Upper lobe of left lung (tissue), 6 donors: ENCODE data around the gene SERP1. TPM values are rescaled to one million over a fixed set of nuclear protein-coding genes. Genes with fewer than 3 reads are reported as not detected.

ENCODE experiments used
- ATAC-seq, 2 donors: fragments of 200-7000 bp; cut with Tn5 transposase; one replicate each; pipeline ENCODE4 v1.9.1; 2022; ENCODE audit warnings: mild to moderate bottlenecking in 2 of 2, moderate library complexity in 2 of 2; ENCODE audit not compliant: low FRiP score in 2 of 2
- DNase-seq, 2 donors: peaks; one replicate each; pipeline ENCODE4 v3.0.0-alpha.2; 2019 to 2020
- H3K27ac ChIP-seq, 4 donors: fragments of 200-600 bp; sonication (generic); one replicate each; pipeline ENCODE4 v1.5.1; 2016 to 2019
- H3K27me3 ChIP-seq, 4 donors: fragments of 200-600 bp; sonication (generic); one replicate each; pipeline ENCODE4 v1.5.1; 2017 to 2019
- H3K36me3 ChIP-seq, 4 donors: fragments of 200-600 bp; sonication (generic); one replicate each; pipeline ENCODE4 v1.5.1; 2016 to 2019
- H3K4me1 ChIP-seq, 4 donors: fragments of 200-600 bp; sonication (generic); one replicate each; pipeline ENCODE4 v1.5.1; 2018 to 2019
- H3K4me3 ChIP-seq, 4 donors: fragments of 200-600 bp; sonication (generic); one replicate each; pipeline ENCODE4 v1.5.1; 2017 to 2019; ENCODE audit warnings: mild to moderate bottlenecking in 2 of 4, moderate library complexity in 1 of 4
- H3K9me3 ChIP-seq, 4 donors: fragments of 200-600 bp; sonication (generic); one replicate each; pipeline ENCODE4 v1.5.1; 2018 to 2019
- EP300 ChIP-seq, 4 donors: sonication (generic); formaldehyde crosslinking; IDR thresholded peaks; one replicate each; pipeline ENCODE4 v1.5.1; 2017; ENCODE audit warnings: antibody characterized with exemption in 4 of 4, control low read depth in 2 of 4
- POLR2A ChIP-seq, 4 donors: fragments of 450-650 bp; IDR thresholded peaks; one replicate each; pipeline ENCODE4 v1.5.1; 2016 to 2017; ENCODE audit warnings: antibody characterized with exemption in 4 of 4, mild to moderate bottlenecking in 2 of 4
- POLR2AphosphoS5 ChIP-seq, 2 donors: sonication (generic); formaldehyde crosslinking; IDR thresholded peaks; one replicate each; pipeline ENCODE4 v1.5.1; 2017; ENCODE audit warnings: antibody characterized with exemption in 2 of 2
- WGBS, 2 donors: methylation state at CpG; one replicate each; pipeline ENCODE4 v1.1.5; 2017 to 2018; 5-methylcytosine and 5-hydroxymethylcytosine counted together
- total RNA-seq, 6 donors: library from RNA; depleted of rRNA in 4 of 6; stranded (reverse); fragments of >200 nt in 4 of 6; gene quantifications; one replicate each; pipeline versions ENCODE4 v1.1.0 to v1.2.1, GENCODE V29; 2016 to 2021
- TF ChIP-seq, protein P1 (sequence below), 6 experiments: fragments of 450-650 bp in 4 of 6; fragments of 200-600 bp in 2 of 6; sonication (generic) in 2 of 6; IDR thresholded peaks; one replicate each; pipeline ENCODE4 v1.5.1; 2016 to 2019; ENCODE audit warnings: antibody characterized with exemption in 6 of 6
- donor health status: DM: no; HTN: no; CAD: no; lungs with moderate emphysema.
- donor health status: DM: no; HTN: yes; CAD: no; lungs with severe emphysema.

SERP1 gene
- total RNA-seq, 6 donors from 2014 or later = 160 to 459 (median 303) TPM

DNA sequence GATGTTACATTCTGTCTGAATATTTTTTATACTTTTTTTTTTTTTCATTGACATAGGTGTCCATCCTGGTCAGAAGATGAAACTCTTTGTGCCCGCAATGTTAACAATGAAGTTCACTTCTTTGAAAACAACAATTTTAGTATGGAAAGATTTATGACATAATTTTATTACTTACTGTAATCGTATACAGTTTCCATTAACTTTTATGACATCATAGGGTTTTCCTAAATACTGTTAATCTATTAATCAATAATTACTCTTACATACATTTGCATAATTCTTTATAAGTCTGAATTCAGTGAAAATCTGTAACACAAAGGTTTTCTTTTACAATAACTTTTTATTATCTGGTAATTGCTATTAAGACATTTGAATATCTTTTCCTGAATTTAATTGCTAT, 17.9 kb upstream of the SERP1 start:
- TF ChIP-seq POLR2AphosphoS5 (IDR thresholded peaks at IDR 0.05) (no peak), EP300 (IDR thresholded peaks at IDR 0.05) (no peak), POLR2A (IDR thresholded peaks at IDR 0.05) (no peak)
- TF ChIP-seq, protein P1, sequence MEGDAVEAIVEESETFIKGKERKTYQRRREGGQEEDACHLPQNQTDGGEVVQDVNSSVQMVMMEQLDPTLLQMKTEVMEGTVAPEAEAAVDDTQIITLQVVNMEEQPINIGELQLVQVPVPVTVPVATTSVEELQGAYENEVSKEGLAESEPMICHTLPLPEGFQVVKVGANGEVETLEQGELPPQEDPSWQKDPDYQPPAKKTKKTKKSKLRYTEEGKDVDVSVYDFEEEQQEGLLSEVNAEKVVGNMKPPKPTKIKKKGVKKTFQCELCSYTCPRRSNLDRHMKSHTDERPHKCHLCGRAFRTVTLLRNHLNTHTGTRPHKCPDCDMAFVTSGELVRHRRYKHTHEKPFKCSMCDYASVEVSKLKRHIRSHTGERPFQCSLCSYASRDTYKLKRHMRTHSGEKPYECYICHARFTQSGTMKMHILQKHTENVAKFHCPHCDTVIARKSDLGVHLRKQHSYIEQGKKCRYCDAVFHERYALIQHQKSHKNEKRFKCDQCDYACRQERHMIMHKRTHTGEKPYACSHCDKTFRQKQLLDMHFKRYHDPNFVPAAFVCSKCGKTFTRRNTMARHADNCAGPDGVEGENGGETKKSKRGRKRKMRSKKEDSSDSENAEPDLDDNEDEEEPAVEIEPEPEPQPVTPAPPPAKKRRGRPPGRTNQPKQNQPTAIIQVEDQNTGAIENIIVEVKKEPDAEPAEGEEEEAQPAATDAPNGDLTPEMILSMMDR (IDR thresholded peaks at IDR 0.05) = no peak
- no peaks in the 10 kb centered on the region for H3K27me3 ChIP-seq
- H3K27ac ChIP-seq = no peak overlapping the region
- no peak for DNase-seq
- H3K4me3 ChIP-seq = no peak overlapping the region
- peaks cover 3 to 72% (median 16%) of the 10 kb centered on the region in 4 donors for H3K36me3 ChIP-seq
- H3K4me1 ChIP-seq = peaks cover 0 to 4% (median 0%) of the 10 kb centered on the region in 4 donors
- no peak for ATAC-seq
- no peaks in the 10 kb centered on the region for H3K9me3 ChIP-seq
- 76 to 99% methylated on average over 2 of the region's 2 CpGs for WGBS, 2 donors

DNA sequence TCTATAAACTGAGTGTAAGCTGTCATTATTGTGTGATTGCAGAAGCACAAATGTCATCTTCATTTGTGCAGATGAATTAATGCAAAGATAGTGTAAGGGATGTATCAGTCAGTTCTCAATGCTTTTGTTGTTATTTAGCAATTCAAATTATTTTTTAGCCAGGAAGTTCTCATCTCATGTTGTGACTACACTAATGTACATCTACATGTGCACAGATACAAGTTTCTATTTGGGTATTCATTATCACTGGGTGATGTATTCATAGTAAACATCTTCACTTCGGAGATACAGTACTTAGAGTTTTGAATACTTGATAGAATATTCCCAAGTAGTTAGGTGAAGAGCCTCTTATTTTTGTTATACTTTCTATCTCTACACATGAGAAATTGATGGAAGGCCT, 11.4 kb upstream of the SERP1 start:
- H3K36me3 ChIP-seq = peaks cover 0 to 54% (median 17%) of the 10 kb centered on the region in 4 donors

DNA sequence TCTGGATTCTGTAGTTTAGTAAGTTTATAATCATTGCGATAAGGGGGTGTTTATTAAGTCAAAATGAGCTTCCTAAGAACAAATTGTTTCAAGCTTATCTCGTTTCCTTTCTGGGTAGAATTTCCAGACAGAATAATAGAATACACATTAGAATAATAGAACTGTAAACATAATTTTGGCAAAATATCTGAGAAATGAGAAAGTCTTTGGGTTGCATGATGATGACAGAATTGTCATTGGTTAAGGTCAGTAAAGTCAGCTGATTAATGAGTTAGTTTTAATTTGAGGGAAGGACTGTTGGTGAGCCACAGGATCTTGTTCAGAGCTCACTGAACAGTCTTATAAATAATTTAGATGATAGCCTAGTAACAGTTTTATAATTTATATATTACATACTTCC, 10.5 kb upstream of the SERP1 start:
- Histone ChIP-seq H3K4me1 (peaks cover 0 to 13% (median 7%) of the 10 kb centered on the region in 4 donors), H3K27ac (peak overlapping the region in 2 of 4 donors; percentile 40 to 61), H3K36me3 (peaks cover 0 to 59% (median 17%) of the 10 kb centered on the region in 4 donors), H3K4me3 (no peak overlapping the region), H3K9me3 (no peaks in the 10 kb centered on the region), H3K27me3 (no peaks in the 10 kb centered on the region)
- DNase-seq = no peak
- WGBS, 2 donors = 60% methylated on average over 2 of the region's 2 CpGs
- no peak for TF ChIP-seq POLR2A (IDR thresholded peaks at IDR 0.05)
- TF ChIP-seq, protein P1 (IDR thresholded peaks at IDR 0.05) = no peak
- peak in 1 of 4 donors; percentile 49 for TF ChIP-seq EP300 (IDR thresholded peaks at IDR 0.05)
- no peak for ATAC-seq

More for the DNA sequence above, 11.4 kb upstream of the SERP1 start:
- no peaks in the 10 kb centered on the region for H3K27me3 ChIP-seq
- 60 to 73% methylated on average over 1 of the region's 1 CpG for WGBS, 2 donors
- no peaks in the 10 kb centered on the region for H3K9me3 ChIP-seq
- TF ChIP-seq EP300 (IDR thresholded peaks at IDR 0.05) = no peak
- no peak for TF ChIP-seq POLR2AphosphoS5 (IDR thresholded peaks at IDR 0.05)
- TF ChIP-seq POLR2A (IDR thresholded peaks at IDR 0.05) = no peak
- TF ChIP-seq, protein P1 (IDR thresholded peaks at IDR 0.05) = no peak
- peaks cover 0 to 13% (median 7%) of the 10 kb centered on the region in 4 donors for H3K4me1 ChIP-seq
- H3K27ac ChIP-seq = no peak overlapping the region
- no peak for ATAC-seq
- H3K4me3 ChIP-seq = no peak overlapping the region
- no peak for DNase-seq

DNA sequence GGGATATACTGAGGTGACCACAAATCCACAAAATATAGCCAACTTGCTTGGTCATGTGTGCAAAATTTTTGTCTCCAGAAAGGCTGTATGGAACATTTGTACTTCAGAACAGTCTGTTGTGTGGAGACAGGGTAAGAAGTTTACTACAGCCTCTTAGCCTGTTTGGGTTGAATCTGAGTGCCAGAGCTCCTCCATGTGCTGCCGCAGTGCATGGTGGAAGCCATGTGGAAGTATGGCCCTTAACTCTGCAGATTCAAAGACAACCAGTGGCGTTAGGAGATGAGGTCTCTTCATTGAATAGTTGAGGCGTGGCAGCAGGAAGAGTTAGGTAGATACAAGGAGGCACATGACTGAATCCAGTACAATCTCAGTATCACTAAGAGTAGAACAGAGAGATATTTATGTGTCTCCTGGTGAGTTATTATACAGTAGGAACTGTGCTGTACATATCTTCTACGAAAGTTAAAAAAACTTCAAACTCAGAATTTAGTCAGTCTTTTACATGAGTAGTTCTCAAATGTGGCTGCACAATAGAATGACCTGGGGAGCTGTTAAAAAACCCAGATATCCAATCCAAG, 9.7 kb upstream of the SERP1 start:
- no peak for ATAC-seq
- Histone ChIP-seq H3K27ac (no peak overlapping the region), H3K36me3 (peaks cover 0 to 57% (median 17%) of the 10 kb centered on the region in 4 donors), H3K4me1 (peaks cover 0 to 13% (median 7%) of the 10 kb centered on the region in 4 donors), H3K4me3 (no peak overlapping the region), H3K9me3 (no peaks in the 10 kb centered on the region), H3K27me3 (no peaks in the 10 kb centered on the region)
- TF ChIP-seq, protein P1 (IDR thresholded peaks at IDR 0.05) = no peak
- TF ChIP-seq POLR2A (IDR thresholded peaks at IDR 0.05) (no peak), POLR2AphosphoS5 (IDR thresholded peaks at IDR 0.05) (no peak), EP300 (IDR thresholded peaks at IDR 0.05) (no peak)
- 88% methylated on average over 4 of the region's 4 CpGs for WGBS, 2 donors
- DNase-seq = no peak
